ENCODE data around the gene STRA6. TPM values are rescaled to one million over a fixed set of nuclear protein-coding genes. Genes with fewer than 3 reads are reported as not detected.

STRA6 gene
- total and polyA plus RNA-seq, 10 donors: 0.47 to 1.8 (median 0.96) TPM; not detected in 3

- intact Hi-C loops (cut with DNase I; ENCODE audit: low total_unique reads): no loop called here
- H3K4me3 ChIP-seq: no peak overlapping the region
- H3K27me3 ChIP-seq (replicated peaks in 1 of 7): peaks cover 0 to 29% (median 0%) of the 10 kb centered on the region in 7 donors
- no peak overlapping the region for H3K27ac ChIP-seq
- 80 to 89% (median 84%) methylated on average over 3 of the region's 3 CpGs for WGBS, 5 donors
- no peaks in the 10 kb centered on the region for H3K9me3 ChIP-seq
- peaks cover 0 to 12% (median 4%) of the 10 kb centered on the region in 6 donors for H3K4me1 ChIP-seq
- H3K36me3 ChIP-seq: no peaks in the 10 kb centered on the region
- no peak for DNase-seq
- TF ChIP-seq, protein P1, sequence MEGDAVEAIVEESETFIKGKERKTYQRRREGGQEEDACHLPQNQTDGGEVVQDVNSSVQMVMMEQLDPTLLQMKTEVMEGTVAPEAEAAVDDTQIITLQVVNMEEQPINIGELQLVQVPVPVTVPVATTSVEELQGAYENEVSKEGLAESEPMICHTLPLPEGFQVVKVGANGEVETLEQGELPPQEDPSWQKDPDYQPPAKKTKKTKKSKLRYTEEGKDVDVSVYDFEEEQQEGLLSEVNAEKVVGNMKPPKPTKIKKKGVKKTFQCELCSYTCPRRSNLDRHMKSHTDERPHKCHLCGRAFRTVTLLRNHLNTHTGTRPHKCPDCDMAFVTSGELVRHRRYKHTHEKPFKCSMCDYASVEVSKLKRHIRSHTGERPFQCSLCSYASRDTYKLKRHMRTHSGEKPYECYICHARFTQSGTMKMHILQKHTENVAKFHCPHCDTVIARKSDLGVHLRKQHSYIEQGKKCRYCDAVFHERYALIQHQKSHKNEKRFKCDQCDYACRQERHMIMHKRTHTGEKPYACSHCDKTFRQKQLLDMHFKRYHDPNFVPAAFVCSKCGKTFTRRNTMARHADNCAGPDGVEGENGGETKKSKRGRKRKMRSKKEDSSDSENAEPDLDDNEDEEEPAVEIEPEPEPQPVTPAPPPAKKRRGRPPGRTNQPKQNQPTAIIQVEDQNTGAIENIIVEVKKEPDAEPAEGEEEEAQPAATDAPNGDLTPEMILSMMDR (IDR thresholded peaks at IDR 0.05 in 8 of 11, conservative IDR thresholded peaks at IDR 0.05 in 3 of 11): no peak
- no peak for TF ChIP-seq POLR2A (IDR thresholded peaks at IDR 0.05)
- TF ChIP-seq POLR2AphosphoS5 (IDR thresholded peaks at IDR 0.05): no peak
Observed at GRCh38 chr15:74229686-74230085, 27.1 kb upstream of the STRA6 start.

DNA sequence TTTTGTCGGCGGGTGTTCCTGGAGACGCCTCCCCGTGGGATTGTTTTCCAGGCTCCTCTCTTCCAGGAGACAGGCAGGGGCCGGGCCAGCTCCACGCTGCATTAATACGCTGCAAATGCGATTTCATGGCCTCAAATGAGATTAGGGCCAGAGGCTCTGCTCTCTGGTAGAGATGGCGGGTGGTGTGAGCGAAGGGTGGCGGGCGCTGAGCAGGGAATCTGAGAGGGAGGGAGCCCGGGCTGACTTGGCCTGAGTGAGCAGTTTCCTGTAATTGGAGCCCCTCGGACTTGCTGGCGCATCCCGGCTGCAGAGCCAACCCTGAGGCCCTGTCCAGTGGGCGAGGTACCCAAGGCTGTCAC lies 26.1 kb upstream of the STRA6 start:
- intact Hi-C loops (cut with DNase I; ENCODE audit: low total_unique reads): no loop called here
- H3K27me3 ChIP-seq (replicated peaks in 1 of 7): peaks cover 0 to 38% (median 0%) of the 10 kb centered on the region in 7 donors
- H3K27ac ChIP-seq: no peak overlapping the region
- TF ChIP-seq, protein P1 (IDR thresholded peaks at IDR 0.05 in 8 of 11, conservative IDR thresholded peaks at IDR 0.05 in 3 of 11): no peak
- TF ChIP-seq POLR2A (IDR thresholded peaks at IDR 0.05) (no peak), POLR2AphosphoS5 (IDR thresholded peaks at IDR 0.05) (no peak)
- no peaks in the 10 kb centered on the region for H3K9me3 ChIP-seq
- H3K36me3 ChIP-seq: no peaks in the 10 kb centered on the region
- DNase-seq: no peak
- no peak overlapping the region for H3K4me3 ChIP-seq
- H3K4me1 ChIP-seq: peaks cover 0 to 12% (median 4%) of the 10 kb centered on the region in 6 donors
- 41 to 62% (median 55%) methylated on average over 17 of the region's 17 CpGs for WGBS, 5 donors

DNA sequence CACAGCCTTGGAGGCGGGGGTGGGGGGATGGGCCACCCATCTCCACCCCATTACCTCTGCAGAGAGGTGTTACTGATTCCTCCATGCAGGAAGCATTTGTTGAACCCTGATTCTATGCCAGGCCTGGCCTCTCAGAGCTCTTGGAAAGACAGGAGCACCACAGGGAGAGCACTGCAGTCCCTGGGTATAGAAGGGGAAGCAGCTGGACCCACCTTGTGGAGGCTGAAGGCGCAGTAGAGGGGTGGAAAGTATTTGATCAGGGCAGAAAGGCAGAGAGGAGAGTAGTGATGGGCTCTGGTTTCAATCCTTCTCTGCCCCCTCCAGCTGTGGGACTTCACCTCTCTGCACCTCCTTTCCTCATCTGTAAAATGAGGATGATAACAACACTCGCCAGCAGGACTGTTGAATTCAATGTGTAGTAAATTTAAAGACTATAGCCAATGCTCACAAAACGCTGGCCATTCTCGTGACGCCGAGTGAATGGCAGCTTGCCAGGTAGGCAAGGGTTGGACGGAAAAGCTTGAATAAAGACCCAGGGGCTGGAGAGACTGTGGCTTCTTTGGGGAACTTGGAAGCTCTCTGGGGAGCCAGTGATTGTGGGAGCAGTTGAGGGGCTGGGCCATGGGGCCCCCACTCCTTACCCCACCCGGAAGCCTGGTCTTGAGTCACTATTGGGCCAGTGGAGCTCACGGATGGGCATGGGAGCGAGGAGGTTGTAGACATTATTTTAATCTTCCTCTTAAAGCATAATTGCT lies 25.6 kb upstream of the STRA6 start:
- no peak for DNase-seq
- Histone ChIP-seq H3K9me3 (no peaks in the 10 kb centered on the region), H3K36me3 (no peaks in the 10 kb centered on the region), H3K27me3 (replicated peaks in 1 of 7) (peaks cover 0 to 42% (median 0%) of the 10 kb centered on the region in 7 donors), H3K4me3 (no peak overlapping the region), H3K4me1 (peaks cover 0 to 12% (median 4%) of the 10 kb centered on the region in 6 donors), H3K27ac (no peak overlapping the region)
- intact Hi-C loops (cut with DNase I; ENCODE audit: low total_unique reads): no loop called here
- TF ChIP-seq POLR2AphosphoS5 (IDR thresholded peaks at IDR 0.05) (no peak), POLR2A (IDR thresholded peaks at IDR 0.05) (no peak)
- TF ChIP-seq, protein P1 (IDR thresholded peaks at IDR 0.05 in 8 of 11, conservative IDR thresholded peaks at IDR 0.05 in 3 of 11): no peak
- 58 to 72% (median 64%) methylated on average over 11 of the region's 11 CpGs for WGBS, 5 donors

- no peak for TF ChIP-seq POLR2A (IDR thresholded peaks at IDR 0.05)
- TF ChIP-seq POLR2AphosphoS5 (IDR thresholded peaks at IDR 0.05): no peak
- TF ChIP-seq, protein P1 (IDR thresholded peaks at IDR 0.05 in 8 of 11, conservative IDR thresholded peaks at IDR 0.05 in 3 of 11): no peak
- H3K4me1 ChIP-seq: peaks cover 0 to 12% (median 4%) of the 10 kb centered on the region in 6 donors
- no peak for DNase-seq
- H3K36me3 ChIP-seq: no peaks in the 10 kb centered on the region
- no peak overlapping the region for H3K4me3 ChIP-seq
- intact Hi-C loops (cut with DNase I; ENCODE audit: low total_unique reads): no loop called here
- no peaks in the 10 kb centered on the region for H3K9me3 ChIP-seq
- H3K27me3 ChIP-seq (replicated peaks in 1 of 7): peaks cover 0 to 54% (median 0%) of the 10 kb centered on the region in 7 donors
- no peak overlapping the region for H3K27ac ChIP-seq
- WGBS, 5 donors: 78 to 90% (median 86%) methylated on average over 10 of the region's 10 CpGs
Observed at GRCh38 chr15:74226761-74227540, 24.4 kb upstream of the STRA6 start.

All from spleen (tissue), 11 donors.